Panc1 (cell line): ENCODE results near the gene EIF2AK2. TPM values are rescaled to one million over a fixed set of nuclear protein-coding genes. Genes with fewer than 3 reads are reported as not detected.

Source experiments
- ATAC-seq: fragments of 200-7000 bp; cut with Tn5 transposase; 2 replicates; pipeline ENCODE4 v1.9.1; 2020; ENCODE audit warnings: mild to moderate bottlenecking, moderate library complexity
- BruUV-seq: library from RNA; stranded (reverse); fragments of 400-500 nt; replicated peaks from 2 replicates; lab custom pipeline; 2021; lab: Mats Ljungman, UMichigan
- CTCF ChIA-PET: fragments of 300-600 bp; sonication (Branson Sonifier 250); formaldehyde crosslinking; loops from one replicate; lab custom pipeline; 2022; ENCODE audit warnings: antibody characterized with exemption; lab: Charles Lee
- POLR2A ChIA-PET: fragments of 300-600 bp; sonication (Branson Sonifier 250); formaldehyde crosslinking; loops from one replicate; lab custom pipeline; 2022; ENCODE audit warnings: antibody characterized with exemption; lab: Charles Lee
- DNase-seq: peaks from one replicate; pipeline ENCODE4 v3.0.0-alpha.2; 2010; ENCODE audit warnings: low read depth, low spot score
- H3K27ac ChIP-seq: 2 replicates; pipeline ENCODE4 v1.5.1; 2011; ENCODE audit warnings: mild to moderate bottlenecking, low read length, inconsistent platforms
- H3K27me3 ChIP-seq: fragments of 200-500 bp; sonication (Bioruptor generic); 2 replicates; pipeline ENCODE4 v1.6.0; 2014; ENCODE audit warnings: low read length, inconsistent platforms; ENCODE audit not compliant: control insufficient read depth, insufficient read depth
- H3K36me3 ChIP-seq: fragments of 200-500 bp; sonication (Bioruptor generic); 2 replicates; pipeline ENCODE4 v1.5.1; 2014; ENCODE audit warnings: inconsistent platforms, mild to moderate bottlenecking, low read length, moderate library complexity; ENCODE audit not compliant: control insufficient read depth, insufficient read depth
- H3K4me1 ChIP-seq: 2 replicates; pipeline ENCODE4 v1.5.1; 2011; ENCODE audit warnings: inconsistent platforms, mild to moderate bottlenecking, low read length, moderate library complexity; ENCODE audit not compliant: control insufficient read depth, insufficient read depth
- H3K4me3 ChIP-seq, 2 experiments: 2 replicates each; pipeline ENCODE4 v1.5.1; 2011 to 2012; ENCODE audit warnings: low read depth in 2 of 2, low read length in 2 of 2, mild to moderate bottlenecking in 2 of 2, inconsistent platforms in 1 of 2, moderate library complexity in 1 of 2
- H3K9me3 ChIP-seq: fragments of 200-500 bp; sonication (Bioruptor generic); 2 replicates; pipeline ENCODE4 v1.5.1; 2014; ENCODE audit warnings: low read depth, mild to moderate bottlenecking, inconsistent platforms, low read length, moderate library complexity; ENCODE audit not compliant: control insufficient read depth, insufficient read depth
- POLR2AphosphoS5 ChIP-seq: IDR thresholded peaks from 2 replicates; pipeline ENCODE4 v1.6.1; 2012; ENCODE audit warnings: mild to moderate bottlenecking, low read depth, low read length, moderate library complexity
- SIN3A ChIP-seq: IDR thresholded peaks from 2 replicates; pipeline ENCODE4 v1.6.1; 2012; ENCODE audit warnings: low read depth, mild to moderate bottlenecking, low read length, moderate library complexity, borderline replicate concordance; ENCODE audit not compliant: insufficient read depth
- TCF7L2 ChIP-seq: IDR thresholded peaks from 2 replicates; pipeline ENCODE4 v1.6.1; 2011; ENCODE audit warnings: mild to moderate bottlenecking, low read depth, low read length, inconsistent platforms
- in situ Hi-C: cut with HindIII; loops from 2 replicates; pipeline ENCODE4 v1.10.0; 2016; ENCODE audit warnings: low sequenced_read_pairs, low pct_unique_long_range_greater_than_20kb
- intact Hi-C: fragments of 100-400 bp; cut with micrococcal nuclease; formaldehyde crosslinking; loops from one replicate; pipeline ENCODE4 v1.10.0; 2022; ENCODE audit not compliant: unreplicated experiment
- total RNA-seq: library from RNA; stranded (reverse); gene quantifications from one replicate; pipeline ENCODE4 v1.2.1, GENCODE V29; 2021; ENCODE audit not compliant: unreplicated experiment
- TF ChIP-seq, protein P1 (sequence below): fragments of 450-650 bp; IDR thresholded peaks from 2 replicates; pipeline ENCODE4 v1.5.1; 2017; ENCODE audit warnings: mild to moderate bottlenecking
- TF ChIP-seq, protein P2 (sequence below), 2 experiments: IDR thresholded peaks; 2 replicates each; pipeline ENCODE4 v1.6.1; 2011 to 2012; ENCODE audit warnings: low read depth in 2 of 2, control low read depth in 1 of 2, low read length in 1 of 2, mild to moderate bottlenecking in 1 of 2, moderate library complexity in 1 of 2; ENCODE audit not compliant: insufficient read depth in 1 of 2

EIF2AK2 gene
- total RNA-seq, 1 experiment from 2014 or later: 44.3 TPM

DNA sequence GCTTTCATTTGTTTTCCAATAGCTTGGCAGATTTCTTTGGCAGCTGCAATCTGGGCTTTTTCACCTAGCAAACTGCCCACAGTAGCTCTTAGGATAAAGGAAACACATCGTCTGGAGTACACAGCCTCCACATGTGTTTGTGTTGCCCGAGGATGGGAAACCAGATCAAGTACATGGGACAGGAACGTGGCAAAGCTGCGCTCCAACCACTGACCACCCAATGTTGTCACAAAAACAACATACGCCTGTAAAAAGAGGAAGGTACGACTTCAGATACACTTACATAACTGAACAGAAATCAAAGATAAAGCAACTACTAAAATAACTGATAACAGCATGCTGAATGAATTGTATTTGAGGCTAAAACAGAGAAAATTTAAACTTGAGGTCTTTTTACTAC is 88.1 kb downstream of the EIF2AK2 start:
- no peak overlapping the region for H3K4me3 ChIP-seq
- CTCF ChIA-PET: no interaction called here
- no peaks in the 10 kb centered on the region for H3K9me3 ChIP-seq
- no peaks in the 10 kb centered on the region for H3K27me3 ChIP-seq
- in situ Hi-C loops: no loop called here
- BruUV-seq: no TSS peak
- DNase-seq (no peak), ATAC-seq (no peak)
- TF ChIP-seq, protein P1, sequence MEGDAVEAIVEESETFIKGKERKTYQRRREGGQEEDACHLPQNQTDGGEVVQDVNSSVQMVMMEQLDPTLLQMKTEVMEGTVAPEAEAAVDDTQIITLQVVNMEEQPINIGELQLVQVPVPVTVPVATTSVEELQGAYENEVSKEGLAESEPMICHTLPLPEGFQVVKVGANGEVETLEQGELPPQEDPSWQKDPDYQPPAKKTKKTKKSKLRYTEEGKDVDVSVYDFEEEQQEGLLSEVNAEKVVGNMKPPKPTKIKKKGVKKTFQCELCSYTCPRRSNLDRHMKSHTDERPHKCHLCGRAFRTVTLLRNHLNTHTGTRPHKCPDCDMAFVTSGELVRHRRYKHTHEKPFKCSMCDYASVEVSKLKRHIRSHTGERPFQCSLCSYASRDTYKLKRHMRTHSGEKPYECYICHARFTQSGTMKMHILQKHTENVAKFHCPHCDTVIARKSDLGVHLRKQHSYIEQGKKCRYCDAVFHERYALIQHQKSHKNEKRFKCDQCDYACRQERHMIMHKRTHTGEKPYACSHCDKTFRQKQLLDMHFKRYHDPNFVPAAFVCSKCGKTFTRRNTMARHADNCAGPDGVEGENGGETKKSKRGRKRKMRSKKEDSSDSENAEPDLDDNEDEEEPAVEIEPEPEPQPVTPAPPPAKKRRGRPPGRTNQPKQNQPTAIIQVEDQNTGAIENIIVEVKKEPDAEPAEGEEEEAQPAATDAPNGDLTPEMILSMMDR: no peak
- TF ChIP-seq, protein P2, sequence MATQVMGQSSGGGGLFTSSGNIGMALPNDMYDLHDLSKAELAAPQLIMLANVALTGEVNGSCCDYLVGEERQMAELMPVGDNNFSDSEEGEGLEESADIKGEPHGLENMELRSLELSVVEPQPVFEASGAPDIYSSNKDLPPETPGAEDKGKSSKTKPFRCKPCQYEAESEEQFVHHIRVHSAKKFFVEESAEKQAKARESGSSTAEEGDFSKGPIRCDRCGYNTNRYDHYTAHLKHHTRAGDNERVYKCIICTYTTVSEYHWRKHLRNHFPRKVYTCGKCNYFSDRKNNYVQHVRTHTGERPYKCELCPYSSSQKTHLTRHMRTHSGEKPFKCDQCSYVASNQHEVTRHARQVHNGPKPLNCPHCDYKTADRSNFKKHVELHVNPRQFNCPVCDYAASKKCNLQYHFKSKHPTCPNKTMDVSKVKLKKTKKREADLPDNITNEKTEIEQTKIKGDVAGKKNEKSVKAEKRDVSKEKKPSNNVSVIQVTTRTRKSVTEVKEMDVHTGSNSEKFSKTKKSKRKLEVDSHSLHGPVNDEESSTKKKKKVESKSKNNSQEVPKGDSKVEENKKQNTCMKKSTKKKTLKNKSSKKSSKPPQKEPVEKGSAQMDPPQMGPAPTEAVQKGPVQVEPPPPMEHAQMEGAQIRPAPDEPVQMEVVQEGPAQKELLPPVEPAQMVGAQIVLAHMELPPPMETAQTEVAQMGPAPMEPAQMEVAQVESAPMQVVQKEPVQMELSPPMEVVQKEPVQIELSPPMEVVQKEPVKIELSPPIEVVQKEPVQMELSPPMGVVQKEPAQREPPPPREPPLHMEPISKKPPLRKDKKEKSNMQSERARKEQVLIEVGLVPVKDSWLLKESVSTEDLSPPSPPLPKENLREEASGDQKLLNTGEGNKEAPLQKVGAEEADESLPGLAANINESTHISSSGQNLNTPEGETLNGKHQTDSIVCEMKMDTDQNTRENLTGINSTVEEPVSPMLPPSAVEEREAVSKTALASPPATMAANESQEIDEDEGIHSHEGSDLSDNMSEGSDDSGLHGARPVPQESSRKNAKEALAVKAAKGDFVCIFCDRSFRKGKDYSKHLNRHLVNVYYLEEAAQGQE (IDR thresholded peaks at IDR 0.05; ENCODE audit: insufficient read depth in 1 of 2, low read depth in 2 of 2, low read length in 1 of 2): no peak
- TF ChIP-seq POLR2AphosphoS5 (no peak), TCF7L2 (no peak), SIN3A (no peak)
- H3K4me1 ChIP-seq: no peaks in the 10 kb centered on the region
- peaks cover 4% of the 10 kb centered on the region; the same call in 1 of the 2 replicates for H3K36me3 ChIP-seq
- POLR2A ChIA-PET: no interaction called here
- no peak overlapping the region for H3K27ac ChIP-seq
- intact Hi-C loops: no loop called here

DNA sequence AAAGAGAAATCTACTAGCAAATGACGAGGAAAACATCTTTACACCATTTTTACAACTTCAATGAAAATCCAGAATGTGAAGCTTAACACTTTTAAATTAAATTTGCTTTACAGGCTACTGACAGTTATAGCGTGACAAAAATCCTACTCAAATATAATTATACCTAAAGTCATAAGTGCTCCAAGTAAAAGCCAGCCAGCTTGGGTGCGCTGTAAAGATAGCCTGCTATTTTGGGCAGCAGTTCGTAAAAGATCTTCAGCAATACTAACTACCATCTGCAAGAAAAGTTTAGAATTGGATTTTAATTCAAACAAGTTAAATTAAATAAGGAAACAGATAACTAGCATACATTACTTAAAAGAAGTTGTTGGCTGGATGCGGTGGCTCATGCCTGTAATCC is 95.0 kb downstream of the EIF2AK2 start:
- no TSS peak for BruUV-seq
- Histone ChIP-seq H3K27me3 (no peaks in the 10 kb centered on the region), H3K9me3 (no peaks in the 10 kb centered on the region), H3K27ac (no peak overlapping the region), H3K4me3 (no peak overlapping the region), H3K4me1 (no peaks in the 10 kb centered on the region), H3K36me3 (peaks cover 16% of the 10 kb centered on the region)
- in situ Hi-C loops: no loop called here
- CTCF ChIA-PET: no interaction called here
- no peak for TF ChIP-seq TCF7L2
- TF ChIP-seq SIN3A: no peak
- TF ChIP-seq, protein P2 (IDR thresholded peaks at IDR 0.05; ENCODE audit: insufficient read depth in 1 of 2, low read depth in 2 of 2, low read length in 1 of 2): no peak
- no peak for TF ChIP-seq POLR2AphosphoS5
- TF ChIP-seq, protein P1: no peak
- intact Hi-C loops: no loop called here
- ATAC-seq (no peak), DNase-seq (no peak)
- POLR2A ChIA-PET: no interaction called here
